Raji (cell line): ENCODE data around the gene GGCX.
A peak's percentile ranks its signal among the peaks of the same experiment; 100 is the strongest.

ENCODE experiments used
- POLR2A ChIP-seq: IDR thresholded peaks from 2 replicates; pipeline ENCODE4 v1.6.1; 2011; ENCODE audit warnings: low read depth, low read length, control low read depth; ENCODE audit not compliant: insufficient read depth

GGCX gene

GRCh38 chr2:85597241-85597640 lies 35.9 kb upstream of the GGCX start:
- TF ChIP-seq POLR2A, result no peak

GRCh38 chr2:85596486-85597143 lies 35.3 kb upstream of the GGCX start:
- TF ChIP-seq POLR2A, result no peak

- TF ChIP-seq POLR2A, result no peak
These were observed 34.7 kb upstream of the GGCX start for GRCh38 chr2:85596026-85596333.

DNA sequence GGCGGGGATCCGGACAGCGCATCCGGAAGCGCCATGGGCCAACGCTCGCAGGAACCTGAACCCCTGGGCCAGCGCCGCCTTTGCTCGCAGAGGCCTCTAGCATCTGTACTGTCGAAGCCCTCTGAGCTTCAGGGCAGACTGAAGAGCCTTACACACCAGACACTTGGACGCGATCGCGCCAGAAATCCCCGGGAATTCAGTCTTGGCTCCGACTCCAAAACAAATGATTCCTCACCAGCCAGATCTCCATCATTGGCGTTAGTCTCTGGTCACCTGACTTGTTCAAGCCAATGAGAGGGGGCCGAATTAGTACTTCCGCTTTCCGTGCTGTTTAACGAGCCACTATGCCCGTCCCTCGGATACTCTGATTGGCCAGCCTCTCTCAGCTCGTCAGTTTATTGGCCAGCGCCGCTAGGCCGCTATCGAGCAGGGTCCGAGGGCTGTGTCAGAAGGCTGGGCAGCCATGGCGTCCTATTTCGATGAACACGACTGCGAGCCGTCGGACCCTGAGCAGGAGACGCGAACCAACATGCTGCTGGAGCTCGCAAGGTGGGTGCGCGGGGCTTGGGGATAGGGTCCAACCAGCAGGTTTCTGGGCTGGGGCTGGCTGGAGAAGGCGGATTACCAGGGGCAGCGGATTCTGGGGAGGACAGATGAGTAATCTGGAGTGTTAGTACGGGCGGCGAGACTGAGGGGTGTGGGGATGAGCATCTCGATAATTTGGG lies 34.2 kb upstream of the GGCX start, which contains the start of gene RNF181:
Gene RNF181, plus strand, starts transcription at position 445 of the 725 bp plus-strand sequence. Its CDS starts 19 bp downstream, at position 464.
- peak; percentile 93 for TF ChIP-seq POLR2A

DNA sequence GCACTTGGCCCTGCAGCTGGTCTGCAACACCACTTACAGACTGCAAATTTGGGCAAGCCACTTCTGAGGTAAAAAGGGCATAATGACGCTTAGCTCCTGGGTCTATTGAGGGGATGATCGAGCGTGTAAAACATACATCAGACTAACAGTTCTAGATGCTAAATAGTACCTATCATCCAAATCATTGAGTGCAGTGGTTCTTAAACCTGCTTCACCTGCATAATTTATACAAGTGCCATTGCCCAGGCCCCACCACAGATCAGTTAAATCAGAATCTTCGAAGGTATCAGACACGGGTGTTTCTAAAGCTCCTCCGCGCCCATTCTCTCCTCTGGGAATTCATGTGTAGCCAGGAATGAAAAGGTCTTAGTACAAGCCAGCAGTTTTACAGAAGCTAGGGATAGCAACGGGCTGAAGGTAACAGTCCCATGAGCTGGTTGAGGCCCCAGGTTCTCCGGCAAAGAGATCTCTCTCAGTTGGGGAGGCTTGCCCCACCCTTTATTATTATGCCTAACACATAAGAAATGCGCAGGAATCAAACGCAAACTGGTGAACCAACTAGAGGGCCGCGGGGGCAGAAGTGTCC lies 33.5 kb upstream of the GGCX start:
- TF ChIP-seq POLR2A, result no peak

GRCh38 chr2:85593023-85593422 lies 31.7 kb upstream of the GGCX start:
- no peak for TF ChIP-seq POLR2A

DNA sequence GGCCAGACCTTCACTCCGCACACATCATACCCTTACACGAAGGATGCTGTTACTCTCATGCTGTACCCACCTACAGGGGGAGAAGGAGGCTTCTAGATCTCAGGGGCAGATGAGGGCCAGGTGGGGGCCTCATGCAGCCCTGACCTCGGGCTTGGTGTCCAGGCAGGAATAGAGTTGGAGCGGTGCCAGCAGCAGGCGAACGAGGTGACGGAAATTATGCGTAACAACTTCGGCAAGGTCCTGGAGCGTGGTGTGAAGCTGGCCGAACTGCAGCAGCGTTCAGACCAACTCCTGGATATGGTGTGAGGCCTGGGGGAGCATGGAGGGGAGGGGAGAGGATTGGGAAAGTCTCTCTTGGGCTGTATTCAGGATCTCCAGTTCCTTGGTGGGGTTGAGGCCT lies 30.3 kb upstream of the GGCX start:
- no peak for TF ChIP-seq POLR2A

DNA sequence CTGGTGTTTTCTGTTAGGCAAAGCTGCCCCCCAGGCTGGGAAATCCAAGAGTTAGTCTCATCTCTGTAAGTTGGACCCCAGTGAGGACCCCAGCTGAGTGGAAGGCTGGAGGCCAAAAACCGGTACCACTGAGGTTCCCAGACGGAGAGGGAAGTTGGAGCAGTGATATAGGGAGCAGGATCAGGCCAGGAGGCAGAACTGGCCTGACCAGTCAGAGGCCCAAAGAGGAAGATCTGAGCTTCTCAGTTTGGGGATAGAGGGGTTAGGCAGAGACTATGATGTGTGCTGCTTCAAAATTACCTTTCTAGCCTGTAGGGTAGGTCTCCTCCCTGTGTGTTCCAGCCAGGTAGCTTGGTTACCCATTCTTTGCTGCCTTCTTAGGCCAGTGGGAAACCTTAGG lies 29.7 kb upstream of the GGCX start:
- no peak for TF ChIP-seq POLR2A

DNA sequence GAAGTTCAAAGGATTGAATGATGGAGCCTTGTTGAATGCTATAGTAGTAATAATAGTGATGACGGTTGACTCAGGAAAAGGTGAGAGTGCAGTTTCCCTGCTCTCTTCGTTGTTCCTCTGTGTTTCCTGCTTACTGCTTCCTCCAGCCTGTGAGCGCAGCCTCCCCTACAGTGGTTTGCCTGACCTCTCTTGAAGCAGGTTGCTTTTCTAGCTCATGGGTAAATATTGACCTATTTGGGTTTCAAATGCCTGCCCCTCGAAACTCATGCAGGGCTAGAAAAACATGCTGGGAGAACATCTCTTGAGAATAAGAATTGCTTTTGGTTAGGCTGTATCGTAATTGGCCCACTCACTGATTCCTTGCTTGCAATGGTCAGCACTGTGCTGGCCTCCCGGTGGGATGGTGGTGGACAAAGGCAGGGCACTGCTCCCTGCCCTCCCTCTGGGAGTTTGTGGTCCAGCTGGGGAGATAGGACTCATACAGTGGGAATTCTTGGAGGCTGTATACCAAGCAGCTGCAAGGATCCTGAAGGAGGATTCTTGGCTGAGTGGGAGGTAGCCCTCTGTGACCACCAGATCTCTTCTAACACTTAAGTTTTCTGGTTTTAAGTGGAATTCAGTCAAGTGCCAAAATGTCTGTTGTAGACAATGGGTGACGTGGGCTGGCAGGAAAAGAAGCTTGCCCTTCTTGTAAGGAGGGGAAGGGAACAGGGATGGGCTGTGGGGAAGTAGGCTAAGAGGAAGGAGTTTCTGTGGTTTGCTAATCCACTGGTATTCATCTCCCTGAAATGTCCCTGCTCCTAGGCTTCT lies 28.9 kb upstream of the GGCX start:
- no peak for TF ChIP-seq POLR2A

DNA sequence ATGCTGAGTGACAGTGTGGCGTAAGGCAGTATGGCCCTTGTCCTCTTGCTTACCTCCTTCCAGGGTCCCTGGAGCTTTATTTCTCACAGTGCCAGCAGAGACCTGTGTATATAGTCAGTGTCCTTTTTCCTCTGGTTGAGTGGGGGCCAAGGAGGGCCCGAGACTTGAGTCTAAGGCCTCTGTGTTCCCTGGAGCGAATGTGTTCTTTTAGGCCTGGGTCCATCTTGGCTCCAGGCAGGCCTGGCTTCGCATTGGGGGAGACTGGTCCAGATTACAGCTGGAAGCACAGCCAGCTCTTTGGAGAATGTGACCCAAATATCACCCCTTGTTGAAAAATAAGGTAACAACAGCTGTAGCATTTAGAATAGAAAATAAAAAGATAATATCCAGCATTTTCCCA lies 27.9 kb upstream of the GGCX start:
- TF ChIP-seq POLR2A, result no peak

DNA sequence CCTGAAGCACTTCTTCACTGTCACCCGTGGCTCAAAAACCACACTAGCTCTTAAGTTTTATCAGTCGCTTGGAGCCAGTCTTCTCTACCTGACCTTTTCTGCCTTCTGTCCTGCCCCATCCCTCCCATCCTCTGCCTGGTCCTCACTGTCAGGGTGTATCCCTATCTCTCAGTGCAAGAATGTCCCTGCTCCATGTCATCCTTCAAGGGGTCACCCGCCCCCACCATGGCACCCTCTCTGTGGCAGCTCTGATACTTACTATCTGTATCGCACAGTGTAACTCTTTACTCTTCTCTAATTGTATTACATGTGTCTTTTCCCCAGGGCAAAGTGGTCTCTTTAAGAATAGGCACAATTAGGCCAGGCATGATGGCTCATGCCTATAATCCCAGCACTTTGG lies 27.4 kb upstream of the GGCX start:
- TF ChIP-seq POLR2A, result no peak

- TF ChIP-seq POLR2A, result no peak
These were observed 26.9 kb upstream of the GGCX start for GRCh38 chr2:85588236-85588635.

GRCh38 chr2:85585781-85586105 lies 24.4 kb upstream of the GGCX start:
- no peak for TF ChIP-seq POLR2A

GRCh38 chr2:85584857-85585780 lies 23.8 kb upstream of the GGCX start:
- no peak for TF ChIP-seq POLR2A
